Left ventricle myocardium inferior (tissue), 1 donor: Measurements from ENCODE around the gene GPT2. TPM values are rescaled to one million over a fixed set of nuclear protein-coding genes. Genes with fewer than 3 reads are reported as not detected.

ENCODE experiments used
- DNase-seq: peaks from one replicate; pipeline ENCODE4 v3.0.0-alpha.2; 2020
- H3K27ac ChIP-seq: fragments of 200-600 bp; replicated peaks from 2 replicates; pipeline ENCODE4 v1.8.0; 2021
- H3K27me3 ChIP-seq: fragments of 200-600 bp; 2 replicates; pipeline ENCODE4 v1.8.0; 2021; ENCODE audit warnings: low read depth
- H3K36me3 ChIP-seq: fragments of 200-600 bp; 2 replicates; pipeline ENCODE4 v1.8.0; 2021
- H3K4me1 ChIP-seq: fragments of 200-600 bp; 2 replicates; pipeline ENCODE4 v1.8.0; 2021
- H3K4me3 ChIP-seq: fragments of 200-600 bp; 2 replicates; pipeline ENCODE4 v1.8.0; 2021; ENCODE audit warnings: mild to moderate bottlenecking, moderate library complexity
- H3K9me3 ChIP-seq: fragments of 200-600 bp; replicated peaks from 2 replicates; pipeline ENCODE4 v1.8.0; 2021
- CTCF ChIP-seq: fragments of 200-600 bp; IDR thresholded peaks from 2 replicates; pipeline ENCODE4 v1.8.0; 2021; ENCODE audit warnings: antibody characterized with exemption, mild to moderate bottlenecking, borderline replicate concordance
- intact Hi-C: fragments of 100-400 bp; cut with micrococcal nuclease; formaldehyde crosslinking; loops from one replicate; pipeline ENCODE4 v1.11.0; 2022
- total RNA-seq: library from RNA; stranded (reverse); fragmentation: NEBNext Ultra II Directional; extraction: Animal tissue kit (Norgen Biotek cat#: 25700); gene quantifications from one replicate; pipeline ENCODE4 v1.2.1, GENCODE V29; 2021
- donor health status: DM: no; HTN: yes; CAD: no; lungs with severe emphysema.

Gene GPT2
- total RNA-seq, 1 donor from 2014 or later = 17.8 TPM

DNA sequence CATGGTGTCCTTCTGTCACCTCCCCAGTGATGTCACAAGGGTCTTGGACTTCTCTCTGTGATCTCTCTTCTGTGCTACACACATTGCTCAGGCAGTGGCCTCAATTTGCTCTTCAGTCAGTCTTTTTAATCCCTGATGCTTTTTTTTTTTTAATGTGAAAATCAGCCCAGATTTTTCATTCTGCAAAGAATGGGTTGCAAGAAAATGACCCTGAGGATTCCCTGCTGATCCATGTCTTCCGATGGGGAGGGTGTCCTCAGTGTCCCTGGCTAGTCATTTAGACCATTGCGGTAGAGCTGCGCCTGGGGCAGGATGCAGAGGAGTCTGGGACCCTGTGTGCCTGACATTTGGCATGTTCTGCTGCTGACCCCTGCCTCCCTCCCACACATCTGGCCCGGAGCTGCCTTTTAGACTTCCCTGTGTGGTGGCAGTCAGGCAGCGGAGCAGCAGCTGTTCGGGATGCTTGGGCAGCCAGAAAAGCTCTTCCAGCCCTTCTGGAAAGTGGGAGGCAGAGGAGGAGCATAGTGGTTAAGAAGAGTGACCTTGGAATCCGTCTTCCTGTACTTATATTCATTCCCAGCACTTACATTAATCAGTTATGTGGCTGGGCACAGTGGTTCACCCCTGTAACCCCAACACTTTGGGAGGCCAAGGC is 12.3 kb downstream of the GPT2 start:
- peaks cover 43% of the 10 kb centered on the region for H3K4me1 ChIP-seq
- H3K36me3 ChIP-seq = no peaks in the 10 kb centered on the region
- no peaks in the 10 kb centered on the region for H3K9me3 ChIP-seq
- intact Hi-C loops = no loop called here
- no peak for DNase-seq
- no peak for TF ChIP-seq CTCF
- no peaks in the 10 kb centered on the region for H3K27me3 ChIP-seq
- no peak overlapping the region for H3K4me3 ChIP-seq
- peak overlapping the region; percentile 80 for H3K27ac ChIP-seq

GRCh38 chr16:46897471-46897870 is 13.3 kb downstream of the GPT2 start:
- TF ChIP-seq CTCF = no peak
- peak overlapping the region; percentile 80 for H3K27ac ChIP-seq
- H3K4me1 ChIP-seq = peaks cover 43% of the 10 kb centered on the region
- intact Hi-C loops = no loop called here
- DNase-seq = no peak
- no peaks in the 10 kb centered on the region for H3K9me3 ChIP-seq
- H3K36me3 ChIP-seq = no peaks in the 10 kb centered on the region
- H3K4me3 ChIP-seq = peak overlapping the region; percentile 1
- H3K27me3 ChIP-seq = no peaks in the 10 kb centered on the region

DNA sequence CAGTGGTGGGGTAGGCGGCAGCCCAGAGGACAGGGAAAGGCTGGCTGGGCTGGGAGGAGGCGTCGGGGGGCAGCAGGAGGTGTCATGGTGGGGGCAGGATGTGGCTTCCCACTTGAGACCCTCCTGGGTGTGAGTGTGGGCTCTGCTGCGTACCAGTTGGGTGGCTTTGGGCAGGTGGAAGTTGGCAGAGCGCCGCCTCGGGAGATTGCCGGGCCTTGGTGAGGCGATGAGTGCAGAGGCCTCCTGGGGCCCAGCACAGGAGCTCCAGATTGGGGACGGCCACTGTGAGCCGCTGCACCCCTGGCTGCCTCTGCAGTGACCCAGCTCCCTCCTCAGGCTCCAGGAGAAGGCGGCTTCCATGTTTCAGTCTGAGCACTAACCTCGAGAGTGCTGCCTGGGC is 13.8 kb downstream of the GPT2 start:
- H3K27ac ChIP-seq = peak overlapping the region; percentile 80
- DNase-seq = no peak
- H3K4me1 ChIP-seq = peaks cover 43% of the 10 kb centered on the region
- intact Hi-C loops = no loop called here
- H3K9me3 ChIP-seq = no peaks in the 10 kb centered on the region
- H3K36me3 ChIP-seq = no peaks in the 10 kb centered on the region
- H3K4me3 ChIP-seq = peak overlapping the region; percentile 1
- no peaks in the 10 kb centered on the region for H3K27me3 ChIP-seq
- no peak for TF ChIP-seq CTCF

- H3K4me3 ChIP-seq = no peak overlapping the region
- H3K4me1 ChIP-seq = peaks cover 34% of the 10 kb centered on the region
- no peak for TF ChIP-seq CTCF
- no peaks in the 10 kb centered on the region for H3K36me3 ChIP-seq
- intact Hi-C loops = loop anchor here (10.0 kb wide), 1 partner anchor 45 kb away; no protein-coding TSS in a partner anchor
- H3K27me3 ChIP-seq = no peaks in the 10 kb centered on the region
- no peaks in the 10 kb centered on the region for H3K9me3 ChIP-seq
- no peak for DNase-seq
- H3K27ac ChIP-seq = no peak overlapping the region
Observed at GRCh38 chr16:46899443-46900143, 15.4 kb downstream of the GPT2 start.

DNA sequence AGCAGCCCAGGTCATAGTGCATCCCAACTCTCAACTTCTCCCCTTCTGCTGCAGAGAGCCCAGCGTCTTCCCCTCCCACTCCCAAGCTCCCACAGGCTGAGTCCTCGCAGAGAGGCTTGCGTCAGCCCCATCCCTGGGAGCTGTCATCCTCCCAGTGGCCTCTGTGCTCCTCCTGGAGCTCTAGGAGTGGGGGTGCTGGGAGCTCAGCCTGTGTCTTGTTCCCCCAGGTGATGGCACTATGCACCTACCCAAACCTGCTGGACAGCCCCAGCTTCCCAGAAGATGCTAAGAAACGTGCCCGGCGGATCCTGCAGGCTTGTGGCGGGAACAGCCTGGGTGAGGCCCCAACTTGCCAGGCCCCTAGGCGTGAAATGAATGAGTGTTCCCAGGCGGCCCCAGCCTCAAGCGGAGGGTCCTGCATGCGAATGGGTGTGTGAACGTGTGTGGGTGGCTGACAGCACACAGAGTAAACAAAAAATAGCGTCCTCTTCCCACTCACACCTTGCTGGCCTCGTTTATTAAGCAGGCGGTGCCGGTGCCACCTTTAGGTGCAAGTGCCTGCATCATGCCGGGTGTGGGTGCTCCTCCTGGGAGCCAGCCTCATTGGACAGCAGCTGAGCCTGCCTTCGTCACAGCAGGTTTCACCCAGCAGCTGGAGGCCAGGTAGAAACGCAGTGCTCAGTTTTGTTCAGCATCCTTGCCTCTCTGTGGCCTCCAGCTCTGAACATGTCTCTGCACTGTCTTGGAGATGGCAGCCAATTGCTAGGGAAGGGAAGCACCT is 16.5 kb downstream of the GPT2 start:
- Histone ChIP-seq H3K4me3 (no peak overlapping the region), H3K9me3 (no peaks in the 10 kb centered on the region), H3K4me1 (peaks cover 29% of the 10 kb centered on the region), H3K27me3 (no peaks in the 10 kb centered on the region), H3K27ac (no peak overlapping the region), H3K36me3 (no peaks in the 10 kb centered on the region)
- intact Hi-C loops = loop anchor here (10.0 kb wide), 1 partner anchor 46 kb away; no protein-coding TSS in a partner anchor
- no peak for TF ChIP-seq CTCF
- no peak for DNase-seq
